Activated CD4-positive, alpha-beta T cell treated with anti-CD3 and anti-CD28 coated beads for 1 hour (primary cell): ENCODE data around the gene PAX5.

Source experiments
- DNase-seq: peaks from one replicate; pipeline ENCODE4 v3.0.0-alpha.2; 2020

PAX5 gene

DNA sequence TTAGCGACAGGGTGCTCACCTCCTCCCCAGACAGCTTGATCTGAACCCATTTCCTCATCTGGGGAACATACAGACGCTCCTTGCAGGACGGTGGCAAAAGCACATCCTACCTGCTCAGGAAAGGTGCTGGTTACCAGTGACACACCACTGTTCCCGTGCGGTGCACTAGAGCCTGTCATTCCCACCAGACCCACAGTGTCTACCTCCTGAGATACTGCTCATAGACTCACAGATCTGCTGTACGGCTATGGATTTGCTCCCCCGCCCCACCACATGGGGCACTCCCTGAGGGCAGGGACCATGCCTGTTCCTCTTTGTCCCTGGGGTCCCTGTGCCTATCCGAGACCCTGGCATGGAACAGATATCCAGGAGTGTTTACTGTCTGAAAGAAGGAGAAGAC lies 208.9 kb downstream of the PAX5 start:
- DNase-seq = no peak

DNA sequence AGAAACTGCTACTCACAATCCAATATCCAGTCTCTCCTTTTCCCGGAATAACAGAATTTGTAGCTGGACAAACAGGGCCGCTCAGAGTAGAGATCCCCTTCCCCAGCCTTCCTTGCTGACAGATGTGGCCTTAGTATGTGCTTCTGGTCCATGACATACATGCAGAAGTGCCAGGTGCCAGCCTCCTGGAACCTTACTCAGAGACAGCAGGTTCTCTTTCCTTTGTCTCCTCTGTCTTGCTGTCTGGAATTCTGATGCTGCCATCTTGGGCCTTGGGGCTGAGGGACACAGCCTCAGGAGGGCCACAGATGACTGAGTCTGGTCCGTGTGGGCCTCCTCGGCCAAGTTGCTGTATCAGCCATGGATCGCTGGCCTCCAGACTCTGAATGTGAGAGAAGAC lies 210.1 kb downstream of the PAX5 start:
- DNase-seq = no peak

DNA sequence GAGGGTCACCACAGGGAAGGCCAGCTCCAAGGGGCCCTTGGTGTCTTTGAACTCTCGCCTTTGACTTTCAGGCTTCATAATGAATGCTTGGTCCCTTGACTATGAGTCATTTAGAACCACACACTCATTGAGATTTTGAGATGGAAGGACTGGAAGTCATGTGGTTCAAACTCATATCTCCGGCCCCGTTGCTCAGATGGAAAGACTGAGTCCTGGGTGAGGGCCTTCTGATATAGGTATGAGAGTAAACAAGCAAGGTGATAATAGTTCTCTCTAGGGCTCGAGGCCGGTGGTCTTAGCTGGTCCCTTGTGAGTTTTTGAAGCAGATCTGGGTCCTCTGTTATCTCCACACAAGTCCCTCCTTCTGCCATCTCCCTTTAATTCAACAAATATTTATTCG lies 210.6 kb downstream of the PAX5 start:
- DNase-seq = no peak

DNA sequence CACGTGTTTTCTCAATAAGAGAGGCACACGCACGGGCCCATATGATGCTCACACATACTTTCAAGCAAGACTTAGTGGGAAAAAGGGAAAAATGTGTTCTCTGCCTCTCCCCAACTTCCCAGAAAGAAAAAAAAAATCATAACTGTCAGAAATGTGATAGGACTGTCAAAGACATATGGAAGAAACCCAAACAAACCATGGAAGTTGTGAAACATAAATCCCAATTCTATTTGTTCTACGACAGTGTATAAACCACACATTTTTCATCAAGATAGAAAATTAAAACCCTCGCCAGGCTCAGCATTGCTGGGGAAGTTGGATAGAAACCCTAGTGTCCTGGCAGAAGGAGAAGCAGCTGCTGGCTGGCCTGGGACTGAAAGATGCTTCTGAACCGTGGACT lies 211.9 kb downstream of the PAX5 start:
- DNase-seq = no peak

DNA sequence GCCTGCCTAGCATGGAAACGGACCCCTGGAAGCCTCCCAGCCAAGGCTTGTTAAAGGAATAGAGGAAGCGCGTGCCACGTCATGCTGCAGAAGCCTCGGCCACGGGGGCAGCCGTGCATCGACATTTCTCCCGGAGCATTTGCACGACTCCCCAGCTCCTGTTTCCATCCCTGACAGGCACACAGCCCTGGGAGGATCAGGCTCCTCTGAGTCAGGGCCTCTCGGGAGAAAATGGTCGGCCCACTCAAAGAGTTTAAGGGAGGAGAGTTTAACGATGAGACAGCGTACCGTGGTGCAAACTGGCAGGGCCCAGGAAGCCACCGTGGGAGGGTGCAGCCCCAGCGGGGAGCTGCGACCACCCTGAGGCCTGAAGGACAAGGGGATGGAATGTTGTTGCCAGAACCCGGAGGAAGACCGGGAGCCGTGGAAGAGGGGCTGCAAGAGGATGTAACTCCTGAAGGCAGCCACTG lies 213.6 kb downstream of the PAX5 start:
- no peak for DNase-seq

DNA sequence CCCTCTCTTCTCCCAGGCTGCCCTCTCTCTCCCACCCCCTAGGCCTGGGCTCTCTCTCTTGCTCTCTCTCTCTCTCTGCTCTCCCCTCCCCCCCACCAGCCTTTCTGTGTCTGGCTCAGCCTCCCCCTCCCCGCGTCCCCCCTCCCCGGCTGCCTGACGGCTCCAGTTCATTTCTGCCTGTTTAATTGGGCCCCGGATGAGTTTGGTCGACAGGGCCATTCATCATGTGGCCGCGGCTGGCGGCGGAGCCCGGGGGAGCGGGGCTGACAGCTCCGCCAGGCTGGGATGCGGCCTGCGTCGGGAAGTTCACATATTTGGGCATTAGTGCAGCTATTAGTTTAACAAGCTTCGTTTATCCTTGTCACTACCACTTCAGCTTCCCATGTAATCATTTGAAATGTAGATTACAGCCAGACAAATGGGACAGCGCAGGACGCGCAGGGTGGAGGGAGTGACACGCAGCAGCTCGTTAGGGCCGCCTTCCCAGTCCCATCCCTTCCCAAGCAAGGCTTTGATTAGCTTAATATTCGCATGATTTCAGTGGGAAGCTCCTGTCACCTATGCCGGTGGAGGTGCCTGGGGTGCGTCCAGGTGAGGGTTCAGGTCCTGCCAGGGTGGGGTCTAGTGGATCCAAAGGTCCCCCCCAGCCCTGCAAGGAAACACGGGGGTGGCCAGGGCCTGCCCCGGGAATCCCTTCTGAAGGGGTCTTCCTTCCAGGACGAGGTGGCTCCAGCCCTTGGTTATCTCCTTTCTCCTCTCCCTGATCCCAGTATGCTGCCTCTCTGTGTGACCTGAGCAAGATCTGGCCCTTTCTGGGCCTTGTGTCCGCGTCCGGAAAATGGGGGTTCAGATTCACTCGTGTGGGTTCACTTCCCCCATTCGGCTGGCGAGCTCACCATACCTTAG lies 214.8 kb downstream of the PAX5 start:
- no peak for DNase-seq

DNA sequence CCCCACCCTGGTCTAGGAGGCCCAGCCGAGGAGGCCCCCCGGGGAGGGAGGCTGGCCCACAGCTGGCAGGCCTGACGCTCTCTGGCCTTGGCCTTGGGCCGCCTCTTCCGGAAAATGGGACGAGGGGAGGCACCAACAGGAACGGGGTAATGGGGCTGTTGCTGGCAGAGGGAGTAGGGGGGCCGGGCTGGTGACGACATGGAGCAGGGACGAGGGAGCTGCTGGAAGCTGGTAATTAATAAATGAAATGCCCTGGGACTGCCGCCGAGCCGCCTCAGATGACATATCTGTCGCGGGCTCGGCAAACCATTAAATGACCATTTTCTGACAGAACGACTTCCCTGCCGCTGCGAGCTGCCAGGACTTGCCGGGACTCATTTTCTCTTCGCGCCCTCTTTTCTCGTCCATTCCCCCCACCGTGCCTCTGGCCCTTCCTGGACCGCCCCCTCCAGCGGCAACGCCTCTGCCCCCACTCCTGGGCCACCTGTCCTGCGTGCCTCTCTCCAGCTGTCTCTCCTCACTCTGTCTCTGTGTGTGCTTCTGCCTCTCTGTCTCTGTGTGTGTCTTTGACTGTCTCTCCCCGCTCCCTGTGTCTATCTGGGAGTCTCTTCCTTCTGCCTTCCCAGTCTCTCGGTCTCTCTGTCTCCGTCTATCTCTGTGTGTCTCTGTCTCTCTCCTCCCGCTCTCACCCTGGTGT lies 215.7 kb downstream of the PAX5 start:
- no peak for DNase-seq

DNA sequence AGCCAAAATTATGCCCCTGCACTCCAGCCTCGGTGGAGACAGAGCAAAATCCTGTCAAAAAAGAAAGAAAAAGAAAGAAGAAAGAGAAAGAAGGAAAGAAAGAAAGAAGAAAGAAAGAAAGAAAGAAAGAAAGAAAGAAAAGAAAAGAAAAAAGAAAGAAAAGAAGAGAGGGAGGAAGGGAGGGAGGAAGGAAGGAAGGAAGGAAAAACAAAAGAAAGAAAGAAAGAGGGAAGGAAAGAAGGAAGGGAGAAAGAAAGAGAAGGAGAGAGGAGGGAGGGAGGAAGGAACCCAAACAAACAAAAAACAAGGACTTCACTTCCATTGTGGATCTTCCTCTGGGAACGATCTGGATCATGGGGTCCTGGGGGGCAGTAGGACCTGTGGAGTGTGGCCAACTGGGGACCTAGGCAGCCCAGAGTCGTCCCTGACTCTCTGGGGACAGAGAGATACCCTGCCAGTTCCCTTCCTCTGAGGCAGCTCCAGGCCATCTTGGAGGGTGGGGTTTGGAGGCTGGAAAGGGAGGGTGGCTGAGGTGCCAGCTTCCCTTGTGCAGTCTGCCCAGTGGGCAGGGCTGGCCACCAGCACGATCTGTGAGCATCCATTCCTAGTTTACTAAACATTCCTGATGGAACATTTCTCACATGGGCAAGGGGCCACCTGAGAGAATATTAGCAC lies 216.8 kb downstream of the PAX5 start:
- no peak for DNase-seq

DNA sequence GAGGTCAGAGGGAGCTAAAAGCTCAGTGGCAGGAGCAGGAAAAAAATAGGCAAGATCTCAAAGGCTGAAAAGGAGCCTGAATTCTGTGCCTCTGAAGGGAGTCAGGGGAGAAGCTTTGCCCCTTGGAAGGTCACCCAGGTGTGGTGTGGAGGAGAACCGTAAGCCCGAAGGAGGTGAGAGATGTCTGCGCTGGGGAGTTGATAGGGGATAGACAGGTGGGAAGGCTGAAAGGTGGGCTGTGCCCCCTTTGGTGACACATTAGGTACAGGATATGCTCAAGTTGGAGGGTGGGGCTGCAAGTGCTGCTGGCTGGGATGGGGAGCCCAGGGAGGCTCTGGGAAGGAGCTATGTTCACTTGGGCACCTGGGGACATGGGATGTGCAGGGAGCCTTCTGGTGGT lies 217.7 kb downstream of the PAX5 start:
- DNase-seq = no peak

DNA sequence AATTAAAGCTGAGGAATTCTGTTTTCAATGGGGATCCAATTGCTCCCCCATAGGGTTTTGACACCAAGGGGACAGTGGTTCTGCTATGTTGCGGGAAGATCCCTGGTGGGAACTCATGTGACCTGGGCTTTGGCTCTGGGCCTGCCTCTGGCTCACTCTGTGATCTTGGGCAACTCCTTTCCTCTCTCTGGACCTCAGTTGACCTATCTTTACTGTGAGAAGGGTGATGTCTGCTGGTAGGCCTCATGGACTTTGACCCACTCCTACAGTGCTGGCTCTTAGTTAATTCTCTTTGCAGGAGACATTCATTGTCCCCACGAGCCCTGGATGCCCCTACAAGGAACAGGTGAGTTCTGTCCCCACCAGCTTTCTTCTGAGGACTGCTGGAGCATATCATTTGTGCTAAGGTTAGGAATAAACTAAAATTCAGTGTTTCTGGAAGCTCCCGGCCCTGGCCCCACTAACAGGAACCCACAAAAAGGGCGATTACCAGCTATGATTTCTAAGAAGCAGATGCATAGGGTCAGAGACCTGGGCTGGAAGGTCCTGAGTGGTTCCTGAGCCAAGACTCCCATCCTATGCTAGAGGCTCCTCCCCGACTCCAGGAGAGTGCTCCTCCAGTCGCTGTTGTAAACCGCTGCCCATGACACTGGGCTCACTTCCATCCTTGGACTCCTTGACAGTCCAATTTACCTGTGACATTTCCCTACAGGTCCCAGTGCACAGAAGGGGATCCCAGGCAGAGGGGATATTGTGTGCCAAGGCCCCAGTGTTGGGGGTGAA lies 218.3 kb downstream of the PAX5 start:
- DNase-seq = no peak

DNA sequence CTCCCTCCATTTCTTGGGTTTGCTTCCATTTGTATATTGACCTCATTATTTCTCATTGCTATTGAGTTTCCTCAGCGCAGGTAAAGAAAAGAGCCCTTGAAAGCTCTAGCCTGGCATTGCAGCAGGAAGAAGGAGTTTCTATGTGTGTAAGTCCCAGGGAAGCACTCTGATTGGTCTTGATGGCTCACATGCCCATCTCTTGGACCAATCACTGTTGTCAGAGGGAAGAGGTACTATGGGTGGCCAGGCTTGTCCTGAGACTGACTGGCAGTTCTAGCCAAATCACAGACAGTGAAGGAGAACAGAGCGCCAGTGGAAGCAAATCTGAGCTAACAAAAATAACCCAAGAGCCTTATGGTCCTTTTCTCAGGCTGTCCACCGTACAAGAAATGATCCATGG lies 219.0 kb downstream of the PAX5 start:
- no peak for DNase-seq

DNA sequence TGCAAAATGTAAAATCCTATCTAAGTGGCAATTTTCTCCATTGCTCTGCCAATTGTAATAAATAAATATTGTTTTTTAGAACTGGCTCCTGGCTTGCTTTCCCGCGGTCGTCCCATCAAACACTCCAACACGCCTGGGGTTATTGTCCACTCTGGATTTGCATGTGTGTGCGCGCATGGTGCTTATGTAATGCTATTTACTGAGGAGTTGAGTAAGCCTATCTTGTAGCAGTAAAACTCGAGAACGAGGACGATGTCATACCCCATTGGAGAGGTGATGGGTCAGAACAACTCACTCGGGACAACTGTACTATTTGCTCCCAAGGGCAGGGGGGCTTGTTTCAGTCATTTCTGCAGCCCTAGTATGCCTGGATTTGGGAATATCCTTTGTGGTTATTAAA lies 220.9 kb downstream of the PAX5 start:
- DNase-seq = no peak

DNA sequence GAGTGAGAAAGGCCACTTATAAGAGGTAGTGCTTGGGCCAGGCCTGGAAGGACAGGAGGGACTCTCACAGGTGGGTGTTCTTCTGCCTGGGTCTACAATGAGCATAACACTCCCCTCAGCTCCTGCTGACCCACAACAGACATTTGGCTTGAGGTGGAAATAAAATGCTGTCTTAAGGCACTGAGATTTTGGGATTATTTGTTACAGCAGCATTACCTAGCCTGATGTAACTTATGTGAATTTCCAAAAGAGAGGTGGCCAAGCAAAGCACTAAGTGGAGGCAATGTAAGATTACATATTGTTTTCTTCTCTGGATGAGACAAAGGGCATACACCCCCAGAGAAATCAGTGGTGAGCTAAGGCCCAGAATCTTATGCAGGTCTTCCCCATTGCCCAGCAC lies 221.5 kb downstream of the PAX5 start:
- DNase-seq = no peak

DNA sequence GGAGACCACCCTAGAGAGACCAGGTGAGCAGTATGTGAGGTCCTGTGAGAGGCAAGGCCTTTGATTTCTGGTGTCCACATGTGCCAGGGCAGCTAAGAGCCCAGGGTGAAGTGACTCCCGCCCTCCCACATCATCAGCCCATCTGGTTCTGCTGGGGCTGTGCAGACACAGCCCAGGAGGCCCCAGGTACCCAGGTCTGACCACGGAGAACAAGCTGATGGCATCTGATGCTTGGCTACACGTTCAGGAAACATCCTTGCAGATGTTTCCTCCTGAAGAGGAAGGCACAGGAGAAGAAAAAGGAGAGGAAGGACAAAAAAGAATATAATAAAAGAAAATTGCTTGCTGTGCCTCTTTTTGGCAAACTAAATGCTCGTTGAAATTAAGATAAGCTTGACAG lies 225.8 kb downstream of the PAX5 start:
- DNase-seq = no peak

DNA sequence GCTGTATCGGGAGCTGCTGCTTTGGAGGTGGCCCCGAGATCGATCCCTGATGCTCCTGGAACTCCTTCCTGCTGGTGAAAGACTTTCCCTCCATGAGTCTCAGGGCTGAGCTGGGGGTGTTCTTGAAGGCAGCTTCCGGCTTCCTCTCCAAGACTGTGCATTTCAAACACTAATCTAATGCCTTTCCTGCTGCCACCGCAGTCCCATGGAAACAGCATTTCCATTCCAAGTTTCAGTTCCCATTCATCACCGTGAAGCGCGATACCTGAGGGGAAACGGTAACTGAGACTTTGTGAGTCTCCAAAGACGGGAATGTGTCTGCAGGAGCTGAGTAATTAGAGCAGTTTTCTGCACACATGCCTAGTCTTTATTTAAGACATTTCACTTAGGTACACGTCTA lies 230.1 kb downstream of the PAX5 start:
- DNase-seq = no peak

DNA sequence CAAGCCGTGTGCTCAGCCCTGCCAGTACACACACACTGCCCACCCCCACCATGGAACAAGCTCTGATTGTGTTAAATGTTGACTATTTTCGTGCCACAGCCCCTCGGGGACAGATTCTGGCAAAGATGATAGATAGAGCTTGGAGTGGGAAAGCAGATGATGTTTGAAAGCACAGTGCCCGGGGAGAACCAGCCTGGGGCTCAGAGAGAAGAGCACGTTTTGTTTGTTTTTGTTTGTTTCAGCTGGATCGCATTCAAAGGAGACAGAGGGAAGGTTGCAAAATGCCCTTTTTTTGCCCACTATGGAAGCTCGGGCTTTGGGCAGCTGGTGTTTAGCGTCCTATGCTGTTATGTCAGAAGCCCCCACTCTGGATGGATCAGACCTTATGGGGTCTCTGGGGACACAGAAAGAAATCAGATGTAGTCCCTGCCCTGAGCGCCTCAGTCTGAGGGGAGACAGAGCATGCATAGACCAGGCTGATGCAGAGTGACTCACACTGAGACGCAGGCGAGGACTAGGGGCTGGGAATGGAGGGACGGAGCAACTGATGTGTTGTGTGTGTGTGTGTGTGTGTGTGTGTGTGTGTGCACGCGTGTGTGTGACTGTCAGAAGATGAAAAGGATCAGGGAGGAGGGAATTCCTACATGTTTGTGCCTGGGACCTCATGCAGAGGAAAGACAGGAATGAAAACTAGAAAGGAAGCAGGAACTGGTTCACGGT lies 231.7 kb downstream of the PAX5 start:
- no peak for DNase-seq

DNA sequence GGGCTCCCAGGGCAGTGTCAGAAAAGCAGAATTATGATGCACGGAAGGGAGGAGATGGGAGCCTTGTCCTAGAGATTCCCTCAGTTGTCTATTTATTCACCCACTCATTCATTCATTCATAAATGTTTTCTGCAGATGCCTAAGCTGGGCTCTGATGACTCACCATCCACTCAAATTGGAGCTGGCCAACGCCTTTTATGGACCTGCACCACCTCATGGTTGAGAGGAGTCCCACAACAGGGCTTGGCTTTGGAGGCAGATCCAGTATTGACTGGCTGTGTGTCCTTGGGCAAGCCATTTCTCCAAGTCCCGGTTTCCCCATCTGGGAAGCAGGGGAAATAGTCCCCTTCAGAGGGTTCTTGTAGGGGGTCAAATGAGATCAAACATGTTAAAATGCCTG lies 233.6 kb downstream of the PAX5 start:
- DNase-seq = no peak

DNA sequence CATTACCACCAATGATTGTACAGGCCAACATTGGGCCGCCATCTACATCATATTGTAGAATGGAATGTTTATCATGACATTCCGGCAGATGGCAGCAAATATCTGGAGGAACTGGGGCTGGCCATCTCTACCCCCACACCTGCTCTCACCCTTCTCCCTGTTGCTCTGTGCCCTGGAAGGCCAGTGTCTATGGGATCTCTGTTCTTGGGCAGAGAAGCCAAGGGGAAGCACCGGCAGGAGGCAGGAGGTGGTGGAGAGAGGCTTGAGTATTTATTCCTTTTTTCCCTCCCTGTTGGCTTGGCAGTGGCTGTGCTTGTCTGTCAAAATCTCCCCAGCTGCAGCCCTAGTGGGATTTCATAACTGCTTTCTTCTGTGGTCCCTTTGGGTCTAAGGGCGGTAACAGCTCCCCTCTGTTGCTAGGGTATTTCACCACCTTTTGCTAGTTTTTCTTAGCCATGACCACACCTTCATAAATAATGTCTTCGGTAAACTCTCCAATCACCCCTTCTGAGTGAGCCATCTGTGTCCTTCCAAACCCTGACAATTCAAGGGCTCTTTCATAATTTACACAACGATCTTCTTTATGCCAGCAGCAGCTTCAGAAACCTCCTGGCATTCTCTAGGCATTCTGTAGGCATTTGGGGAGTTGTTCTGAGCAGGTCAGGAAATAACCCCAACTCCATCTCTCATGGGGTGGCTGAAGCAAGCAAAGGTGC lies 235.6 kb downstream of the PAX5 start:
- no peak for DNase-seq

DNA sequence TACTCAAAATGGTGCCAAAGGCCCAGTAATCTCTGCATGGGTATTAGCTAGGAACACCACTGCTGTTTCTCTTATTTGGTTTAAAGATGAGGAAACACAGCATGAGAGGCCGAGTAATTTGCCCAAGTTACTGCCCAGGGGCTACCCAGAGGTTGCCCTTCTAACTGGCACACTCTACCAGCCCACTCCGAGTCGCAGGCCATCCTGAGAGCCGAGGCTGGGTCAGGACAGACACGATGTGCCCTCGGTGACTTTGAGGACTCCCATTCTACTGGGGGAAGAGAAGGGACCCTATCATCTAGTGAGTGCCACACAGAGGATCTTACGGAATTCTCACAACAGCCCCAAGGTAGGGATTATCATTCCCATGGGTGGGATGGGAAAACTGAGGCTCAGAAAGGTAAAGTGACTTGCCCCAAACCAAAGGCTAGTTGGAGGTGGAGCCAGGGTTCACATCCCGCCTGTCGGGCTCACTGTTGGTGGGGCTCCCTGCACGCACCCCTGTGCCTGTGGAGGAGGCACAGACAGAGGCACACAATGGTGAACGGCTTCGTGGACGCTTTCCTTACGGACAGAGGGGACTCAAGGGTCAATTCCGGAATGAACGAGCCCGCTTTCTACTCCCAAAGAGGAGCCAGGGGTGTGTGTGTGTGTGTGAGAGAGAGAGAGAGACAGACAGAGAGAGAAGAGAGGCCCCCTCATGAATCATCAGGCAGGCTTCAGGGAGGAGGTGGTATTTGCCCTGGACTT lies 236.4 kb downstream of the PAX5 start:
- DNase-seq = no peak

DNA sequence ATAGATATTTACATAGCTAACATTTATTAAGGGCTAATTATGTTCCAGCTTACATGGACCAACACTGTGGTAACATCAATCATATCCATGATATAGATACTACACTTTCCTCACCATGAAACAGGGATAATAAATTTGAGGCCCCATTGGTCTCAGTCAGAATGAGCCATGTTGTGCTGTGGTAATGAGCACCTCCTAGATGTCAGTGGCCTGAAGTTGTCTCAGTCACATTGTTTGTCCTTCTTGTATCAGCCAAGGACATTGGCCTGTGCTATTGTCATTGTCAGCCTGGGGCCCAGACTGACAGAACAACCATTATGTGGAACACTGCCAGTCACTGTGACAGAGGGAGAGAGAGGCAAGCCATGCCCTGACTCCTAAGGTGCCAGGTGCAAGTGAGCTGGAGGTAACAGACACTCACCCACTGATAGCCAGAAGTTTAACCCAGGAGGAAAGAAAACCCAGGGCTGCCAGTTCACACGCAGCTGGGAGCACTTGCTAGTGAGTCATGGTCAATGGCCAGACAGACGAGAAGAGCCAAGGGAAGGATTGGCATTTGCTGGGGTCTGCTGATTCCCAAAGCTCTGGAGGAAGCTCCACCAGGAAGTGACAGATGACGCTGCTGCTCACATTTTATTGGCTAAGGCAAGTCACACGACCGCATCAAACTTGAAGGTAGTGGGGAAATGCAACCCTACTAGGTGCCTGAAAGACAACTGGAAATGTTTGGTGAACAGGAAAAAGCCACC lies 237.2 kb downstream of the PAX5 start:
- DNase-seq = no peak
